ENCODE results near the gene PDE6H. TPM values are rescaled to one million over a fixed set of nuclear protein-coding genes. Genes with fewer than 3 reads are reported as not detected.

PDE6H gene
- total and polyA plus RNA-seq, 10 of the 15 experiments (the other 5 are each of a cell fraction or from before 2014, with no cell fraction given) = 0.16 TPM; not detected in 9

GRCh38 chr12:14959126-14959440 lies 13.8 kb upstream of the PDE6H start (continued):
- no peak for TF ChIP-seq EZH2 (IDR thresholded peaks at IDR 0.05; ENCODE audit: borderline replicate concordance, control insufficient read depth, low read depth, low read length)
- 0 out of 2 replicates have a peak, but pooled peaks have one; percentile 58 for TF ChIP-seq HDGF (IDR thresholded peaks at IDR 0.05)
- no peak for TF ChIP-seq ZNF622 (IDR thresholded peaks at IDR 0.05)
- TF ChIP-seq ZSCAN29 (IDR thresholded peaks at IDR 0.05) = no peak
- TF ChIP-seq CTCF (IDR thresholded peaks at IDR 0.05 in 2 of 3, conservative IDR thresholded peaks at IDR 0.05 in 1 of 3; ENCODE audit: control insufficient read depth in 2 of 3, extremely low read depth in 1 of 3, insufficient read depth in 1 of 3, low read depth in 3 of 3, low read length in 3 of 3) = no peak
- no peak for TF ChIP-seq HDAC2 (IDR thresholded peaks at IDR 0.05)
- 0 out of 2 replicates have a peak, but pooled peaks have one; percentile 21 for TF ChIP-seq RELB (IDR thresholded peaks at IDR 0.05; ENCODE audit: low read depth)
- TF ChIP-seq STAT1 (conservative IDR thresholded peaks at IDR 0.05) = no peak

DNA sequence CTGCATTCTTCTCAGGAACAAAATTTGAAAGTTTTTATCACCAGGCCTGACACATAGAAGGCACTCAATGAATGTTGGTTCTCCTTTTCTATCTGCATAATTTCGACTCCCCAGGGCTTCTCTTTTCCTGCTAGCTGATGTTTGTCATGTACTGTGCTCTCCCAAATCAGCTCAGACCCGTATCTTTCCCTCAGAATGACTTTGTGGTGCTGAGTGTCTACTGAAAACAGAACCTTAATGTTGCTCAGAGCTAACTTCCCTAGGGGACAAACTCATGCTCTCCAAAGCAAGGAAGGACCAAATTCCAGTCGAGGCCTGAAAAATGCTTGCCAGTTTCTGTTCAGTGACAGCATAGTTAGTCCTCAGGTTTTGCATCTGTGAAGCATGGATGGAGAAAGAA lies 13.4 kb upstream of the PDE6H start:
- Histone ChIP-seq H3K27ac (ENCODE audit: control insufficient read depth, insufficient read depth) (peak overlapping the region; percentile 94), H3K27me3 (replicated peaks in 1 of 2; ENCODE audit: control insufficient read depth in 2 of 2, insufficient read depth in 2 of 2, low read length in 1 of 2) (no peaks in the 10 kb centered on the region), H2AFZ (ENCODE audit: control insufficient read depth, low read depth, low read length) (no peak overlapping the region), H3K36me3 (ENCODE audit: control insufficient read depth in 2 of 2, insufficient read depth in 2 of 2, low read length in 1 of 2) (no peaks in the 10 kb centered on the region), H3K4me2 (ENCODE audit: control insufficient read depth, insufficient read depth) (peak overlapping the region; percentile 85), H3K9ac (ENCODE audit: control insufficient read depth, insufficient read depth, low read length) (peak overlapping the region; percentile 97), H3K9me3 (replicated peaks; ENCODE audit: control insufficient read depth, insufficient read depth, low read length) (no peaks in the 10 kb centered on the region), H3K4me1 (ENCODE audit: control insufficient read depth, insufficient read depth, low read length) (peaks cover 10% of the 10 kb centered on the region), H3K79me2 (ENCODE audit: control insufficient read depth, insufficient read depth, low read length) (peaks cover 84% of the 10 kb centered on the region), H4K20me1 (ENCODE audit: control insufficient read depth, insufficient read depth) (no peaks in the 10 kb centered on the region), H3K4me3 (peak overlapping the region; percentile 80)
- no TSS peak for BruUV-seq (replicated peaks)
- DNase-seq (ENCODE audit: low read depth, low spot score) = no peak
- in situ Hi-C loops (cut with MboI) = loop anchor here (10.0 to 25.0 kb wide), 3 partner anchors 185 to 572 kb away; a partner anchor contains a TSS
- ChIA-PET CTCF (interaction anchor here (0.8 to 4.6 kb wide), 10 partner anchors 9 to 190 kb away, joined by 3 to 15 read pairs (median 4); partner anchors contain the start of gene ERP27), POLR2A (interaction anchor here (0.8 to 4.2 kb wide), 5 partner anchors 9 to 565 kb away, joined by 3 to 20 read pairs (median 5); no protein-coding TSS in a partner anchor), RAD21 (ENCODE audit: unreplicated experiment) (interaction anchor here (0.8 to 4.7 kb wide), 6 partner anchors 7 to 345 kb away, joined by 3 to 25 read pairs (median 4); no protein-coding TSS in a partner anchor), SMC1A (ENCODE audit: uncharacterized antibody, unreplicated experiment) (interaction anchor here (1.0 to 4.5 kb wide), 10 partner anchors 9 to 155 kb away, joined by 3 to 33 read pairs (median 8); partner anchors contain the start of genes C12orf60 and ERP27)
- TF ChIP-seq RAD21 (IDR thresholded peaks at IDR 0.05; ENCODE audit: insufficient read depth, low read depth, low read length) = no peak
- TF ChIP-seq E2F8 (IDR thresholded peaks at IDR 0.05; ENCODE audit: low read depth, partially characterized antibody) = no peak
- TF ChIP-seq CHD2 (IDR thresholded peaks at IDR 0.05; ENCODE audit: borderline replicate concordance, low read depth, low read length) = no peak
- TF ChIP-seq MXI1 (IDR thresholded peaks at IDR 0.05; ENCODE audit: low read depth, low read length) = peak; percentile 8; the same call in 1 of the 2 replicates
- 0% methylated on average over 3 of the region's 3 CpGs for WGBS (ENCODE audit: insufficient coverage, insufficient replicate concordance, low lambda C conversion rate, missing lambda C conversion rate)
- intact Hi-C loops (cut with micrococcal nuclease; ENCODE audit: unreplicated experiment) = loop anchor here (5.0 to 10.0 kb wide), 3 partner anchors 345 to 825 kb away; partner anchors contain the start of gene EPS8
- FAIRE-seq = no peak
- ATAC-seq = no peak
